HEK293T (cell line): Measurements from ENCODE around the gene CCDC201.

Experiments
- CTCF ChIA-PET: fragments of 350-600 bp; formaldehyde crosslinking; extraction: SDS; loops from one replicate; lab custom pipeline; 2021; ENCODE audit warnings: antibody characterized with exemption, inconsistent platforms; lab: Yijun Ruan, JAX
- POLR2A ChIA-PET: fragments of 350-600 bp; formaldehyde crosslinking; extraction: SDS; loops from one replicate; lab custom pipeline; 2020; ENCODE audit warnings: antibody characterized with exemption, inconsistent platforms; lab: Yijun Ruan, JAX
- DNase-seq: peaks from one replicate; pipeline ENCODE4 v3.0.0; 2012; ENCODE audit warnings: mixed read lengths; ENCODE audit errors: extremely low spot score
- ARNT ChIP-seq: fragments of 450-650 bp; IDR thresholded peaks from 2 replicates; pipeline ENCODE4 v1.6.1; 2017; ENCODE audit warnings: mild to moderate bottlenecking
- BHLHE40 ChIP-seq: fragments of 450-650 bp; IDR thresholded peaks from 2 replicates; pipeline ENCODE4 v1.6.1; 2016; ENCODE audit warnings: mild to moderate bottlenecking, moderate library complexity, borderline replicate concordance
- CTBP1 ChIP-seq: fragments of 450-650 bp; IDR thresholded peaks from 2 replicates; pipeline ENCODE4 v1.6.1; 2016; ENCODE audit warnings: borderline replicate concordance
- ELF4 ChIP-seq: fragments of 450-650 bp; IDR thresholded peaks from 2 replicates; pipeline ENCODE4 v1.6.1; 2017; ENCODE audit warnings: antibody characterized with exemption
- FOXA1 ChIP-seq: fragments of 450-650 bp; IDR thresholded peaks from 2 replicates; pipeline ENCODE4 v1.6.1; 2016; ENCODE audit warnings: mild to moderate bottlenecking
- FOXK2 ChIP-seq: fragments of 450-650 bp; IDR thresholded peaks from 2 replicates; pipeline ENCODE4 v1.6.1; 2016; ENCODE audit warnings: mild to moderate bottlenecking
- FOXM1 ChIP-seq: fragments of 450-650 bp; IDR thresholded peaks from 2 replicates; pipeline ENCODE4 v1.6.1; 2017; ENCODE audit warnings: mild to moderate bottlenecking, borderline replicate concordance
- HDGF ChIP-seq: fragments of 450-650 bp; IDR thresholded peaks from 2 replicates; pipeline ENCODE4 v1.6.1; 2017; ENCODE audit warnings: antibody characterized with exemption, borderline replicate concordance
- L3MBTL2 ChIP-seq: fragments of 450-650 bp; conservative IDR thresholded peaks from 2 replicates; pipeline ENCODE4 v1.6.1; 2016; ENCODE audit warnings: mild to moderate bottlenecking
- LEF1 ChIP-seq: fragments of 450-650 bp; IDR thresholded peaks from 2 replicates; pipeline ENCODE4 v1.6.1; 2017; ENCODE audit warnings: mild to moderate bottlenecking, borderline replicate concordance
- NFRKB ChIP-seq: fragments of 450-650 bp; IDR thresholded peaks from 2 replicates; pipeline ENCODE4 v1.6.1; 2016; ENCODE audit warnings: mild to moderate bottlenecking, moderate library complexity
- PKNOX1 ChIP-seq: fragments of 450-650 bp; IDR thresholded peaks from 2 replicates; pipeline ENCODE4 v1.6.1; 2016
- SP1 ChIP-seq: fragments of 450-650 bp; IDR thresholded peaks from 2 replicates; pipeline ENCODE4 v1.6.1; 2017
- SUZ12 ChIP-seq: fragments of 450-650 bp; IDR thresholded peaks from 2 replicates; pipeline ENCODE4 v1.6.1; 2016; ENCODE audit warnings: mild to moderate bottlenecking
- TARDBP ChIP-seq: fragments of 450-650 bp; IDR thresholded peaks from 2 replicates; pipeline ENCODE4 v1.6.1; 2016
- ZNF384 ChIP-seq: fragments of 450-650 bp; IDR thresholded peaks from 2 replicates; pipeline ENCODE4 v1.6.1; 2016

CCDC201 gene

GRCh38 chr7:45891462-45892402 is 18.9 kb upstream of the CCDC201 start:
- POLR2A ChIA-PET = no interaction called here
- CTCF ChIA-PET = interaction anchor here (1.0 kb wide), 1 partner anchor 27 kb away, joined by 7 read pairs; no protein-coding TSS in a partner anchor
- no peak for DNase-seq
- no peak for TF ChIP-seq SUZ12
- no peak for TF ChIP-seq ZNF384
- TF ChIP-seq NFRKB = no peak
- TF ChIP-seq CTBP1 = no peak
- TF ChIP-seq HDGF = no peak
- no peak for TF ChIP-seq FOXK2
- no peak for TF ChIP-seq FOXM1
- no peak for TF ChIP-seq BHLHE40
- TF ChIP-seq ARNT = no peak
- no peak for TF ChIP-seq L3MBTL2
- TF ChIP-seq PKNOX1 = no peak
- TF ChIP-seq SP1 = no peak
- TF ChIP-seq FOXA1 = no peak
- no peak for TF ChIP-seq TARDBP
- TF ChIP-seq LEF1 = no peak
- TF ChIP-seq ELF4 = no peak

- TF ChIP-seq SUZ12 (no peak), FOXA1 (no peak), TARDBP (no peak), ARNT (no peak), LEF1 (no peak), ELF4 (no peak), ZNF384 (no peak), HDGF (no peak), BHLHE40 (no peak), FOXM1 (no peak), L3MBTL2 (no peak)
- ChIA-PET POLR2A (no interaction called here), CTCF (interaction anchor here (0.8 to 1.0 kb wide), 2 partner anchors 9 to 27 kb away, joined by 4 to 7 read pairs; no protein-coding TSS in a partner anchor)
- DNase-seq = peak; percentile 22
Observed at GRCh38 chr7:45890902-45891461, 18.1 kb upstream of the CCDC201 start.

GRCh38 chr7:45890125-45890901 is 17.4 kb upstream of the CCDC201 start:
- ChIA-PET CTCF (interaction anchor here (0.8 to 1.0 kb wide), 2 partner anchors 9 to 28 kb away, joined by 4 to 7 read pairs; no protein-coding TSS in a partner anchor), POLR2A (no interaction called here)
- TF ChIP-seq ZNF384 = no peak
- TF ChIP-seq CTBP1 = no peak
- DNase-seq = no peak

GRCh38 chr7:45889367-45890067 is 16.6 kb upstream of the CCDC201 start:
- POLR2A ChIA-PET = no interaction called here
- no peak for TF ChIP-seq FOXK2
- TF ChIP-seq HDGF = no peak
- TF ChIP-seq FOXM1 = no peak
- TF ChIP-seq FOXA1 = no peak
- TF ChIP-seq TARDBP = no peak
- no peak for TF ChIP-seq ARNT
- CTCF ChIA-PET = interaction anchor here (1.1 kb wide), 1 partner anchor 33 kb away, joined by 5 read pairs; no protein-coding TSS in a partner anchor
- no peak for DNase-seq

GRCh38 chr7:45888993-45889366 is 16.1 kb upstream of the CCDC201 start:
- POLR2A ChIA-PET = no interaction called here
- CTCF ChIA-PET = interaction anchor here (1.1 kb wide), 1 partner anchor 34 kb away, joined by 5 read pairs; no protein-coding TSS in a partner anchor

More at GRCh38 chr7:45888993-45889366, 16.1 kb upstream of the CCDC201 start:
- no peak for DNase-seq
- TF ChIP-seq FOXM1 = no peak
- TF ChIP-seq ARNT = no peak
- no peak for TF ChIP-seq FOXA1
- TF ChIP-seq SP1 = no peak
- no peak for TF ChIP-seq SUZ12
- TF ChIP-seq BHLHE40 = no peak
- TF ChIP-seq NFRKB = no peak
- TF ChIP-seq L3MBTL2 = no peak
- TF ChIP-seq FOXK2 = no peak
- no peak for TF ChIP-seq ZNF384
- no peak for TF ChIP-seq ELF4
- no peak for TF ChIP-seq CTBP1
